AG04450 (cell line): ENCODE measurements around the gene PHF21B. TPM values are rescaled to one million over a fixed set of nuclear protein-coding genes. Genes with fewer than 3 reads are reported as not detected.

ENCODE experiments used
- CTCF ChIA-PET: fragments of 300-600, 350-600 bp; formaldehyde crosslinking; extraction: SDS; loops from one replicate; lab custom pipeline; 2022; ENCODE audit warnings: antibody characterized with exemption, inconsistent platforms; lab: Charles Lee
- POLR2A ChIA-PET: fragments of 350-600 bp; formaldehyde crosslinking; extraction: SDS; loops from one replicate; lab custom pipeline; 2021; ENCODE audit warnings: antibody characterized with exemption, inconsistent platforms; lab: Yijun Ruan, JAX
- DNase-seq: peaks from one replicate; pipeline ENCODE4 v3.0.0-alpha.2; 2011; ENCODE audit warnings: low read depth, low spot score
- H3K27ac ChIP-seq: one replicate; pipeline ENCODE4 v1.5.1; 2012; ENCODE audit warnings: low read depth, low read length, control low read depth
- H3K27me3 ChIP-seq: one replicate; pipeline ENCODE4 v1.6.0; 2012; ENCODE audit warnings: low read length; ENCODE audit not compliant: control insufficient read depth, insufficient read depth
- H3K4me3 ChIP-seq: 2 replicates; pipeline ENCODE4 v1.5.1; 2011; ENCODE audit warnings: mild to moderate bottlenecking, low read depth, low read length, control low read depth
- H3K9me3 ChIP-seq: 2 replicates; pipeline ENCODE4 v1.5.1; 2012; ENCODE audit warnings: low read length; ENCODE audit not compliant: control insufficient read depth, insufficient read depth
- CTCF ChIP-seq: IDR thresholded peaks from 2 replicates; pipeline ENCODE4 v1.5.1; 2011; ENCODE audit warnings: low read depth, low read length, control low read depth, inconsistent platforms
- polyA plus RNA-seq: library from polyadenylated mRNA; depleted of rRNA; stranded (reverse); fragments of >200 nt; gene quantifications from 2 replicates; pipeline ENCODE4 v1.2.3, GENCODE V29; 2011

Gene PHF21B
- polyA plus RNA-seq, 1 experiment, result not detected

- Histone ChIP-seq H3K27ac (no peak overlapping the region), H3K27me3 (peaks cover 26% of the 10 kb centered on the region), H3K9me3 (no peaks in the 10 kb centered on the region), H3K4me3 (no peak overlapping the region)
- no peak for DNase-seq
- CTCF ChIA-PET, result no interaction called here
- POLR2A ChIA-PET, result no interaction called here
- TF ChIP-seq CTCF, result no peak
Measured at GRCh38 chr22:44995105-44995514, 14.7 kb downstream of the PHF21B start.

GRCh38 chr22:44994399-44995104, 15.3 kb downstream of the PHF21B start:
- no peak for DNase-seq
- no peak for TF ChIP-seq CTCF
- peaks cover 26% of the 10 kb centered on the region for H3K27me3 ChIP-seq
- CTCF ChIA-PET, result no interaction called here
- POLR2A ChIA-PET, result no interaction called here
- H3K4me3 ChIP-seq, result no peak overlapping the region
- H3K27ac ChIP-seq, result no peak overlapping the region
- H3K9me3 ChIP-seq, result no peaks in the 10 kb centered on the region; the same call in 1 of the 2 replicates

DNA sequence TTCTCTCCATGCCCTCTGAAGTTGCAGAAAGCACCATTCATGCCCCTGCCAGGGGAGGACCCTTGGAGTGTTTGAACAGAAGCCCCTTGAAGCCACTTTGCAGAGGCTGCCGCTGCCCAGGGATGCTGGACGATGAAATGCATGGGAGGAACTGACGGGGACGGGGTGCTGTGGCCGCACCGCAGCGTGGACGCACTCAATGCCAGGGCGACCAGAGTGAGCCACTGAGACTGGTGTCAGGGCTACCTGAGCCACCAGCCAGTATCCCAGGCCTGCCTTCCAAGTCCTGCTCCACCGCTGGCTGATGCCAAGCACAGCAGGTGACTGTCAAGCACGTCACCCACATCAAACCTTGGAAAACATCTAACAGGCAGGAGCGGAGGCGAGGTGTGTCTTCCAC, 17.6 kb downstream of the PHF21B start:
- Histone ChIP-seq H3K9me3 (no peaks in the 10 kb centered on the region; the same call in 1 of the 2 replicates), H3K27me3 (peaks cover 23% of the 10 kb centered on the region), H3K4me3 (no peak overlapping the region), H3K27ac (no peak overlapping the region)
- CTCF ChIA-PET, result no interaction called here
- POLR2A ChIA-PET, result no interaction called here
- no peak for TF ChIP-seq CTCF
- DNase-seq, result no peak

GRCh38 chr22:44991218-44991617, 18.6 kb downstream of the PHF21B start:
- POLR2A ChIA-PET, result no interaction called here
- no peak overlapping the region for H3K4me3 ChIP-seq
- no peak for TF ChIP-seq CTCF
- no peak overlapping the region for H3K27ac ChIP-seq
- DNase-seq, result no peak
- CTCF ChIA-PET, result no interaction called here
- peaks cover 19% of the 10 kb centered on the region for H3K27me3 ChIP-seq
- H3K9me3 ChIP-seq, result no peaks in the 10 kb centered on the region; the same call in 1 of the 2 replicates

GRCh38 chr22:44990810-44991209, 19.0 kb downstream of the PHF21B start:
- H3K27ac ChIP-seq, result no peak overlapping the region
- no peak for DNase-seq
- H3K4me3 ChIP-seq, result no peak overlapping the region
- no peaks in the 10 kb centered on the region; the same call in 1 of the 2 replicates for H3K9me3 ChIP-seq
- H3K27me3 ChIP-seq, result peaks cover 19% of the 10 kb centered on the region
- TF ChIP-seq CTCF, result no peak
- ChIA-PET CTCF (no interaction called here), POLR2A (no interaction called here)
